ENCODE data around the gene SLC9A9. TPM values are rescaled to one million over a fixed set of nuclear protein-coding genes. Genes with fewer than 3 reads are reported as not detected.

SLC9A9 gene
- total RNA-seq, 4 donors from 2014 or later = 12.8 to 63.8 (median 33.3) TPM

GRCh38 chr3:143657391-143657790 is 190.9 kb downstream of the SLC9A9 start:
- H3K4me3 ChIP-seq = no peak overlapping the region
- no peaks in the 10 kb centered on the region for H3K36me3 ChIP-seq
- intact Hi-C loops (cut with DNase I; ENCODE audit: low total_unique reads) = no loop called here
- no peaks in the 10 kb centered on the region for H3K9me3 ChIP-seq
- H3K27ac ChIP-seq = no peak overlapping the region
- TF ChIP-seq CTCF (IDR thresholded peaks at IDR 0.05) = no peak
- no peak for TF ChIP-seq POLR2A (IDR thresholded peaks at IDR 0.05)
- H3K4me1 ChIP-seq = no peaks in the 10 kb centered on the region
- H3K27me3 ChIP-seq = no peaks in the 10 kb centered on the region
- DNase-seq = no peak

GRCh38 chr3:143654906-143655305 is 193.4 kb downstream of the SLC9A9 start:
- TF ChIP-seq POLR2A (IDR thresholded peaks at IDR 0.05) = no peak
- TF ChIP-seq CTCF (IDR thresholded peaks at IDR 0.05) = no peak
- intact Hi-C loops (cut with DNase I; ENCODE audit: low total_unique reads) = no loop called here

GRCh38 chr3:143653935-143654334 is 194.3 kb downstream of the SLC9A9 start:
- Histone ChIP-seq H3K36me3 (no peaks in the 10 kb centered on the region), H3K27me3 (no peaks in the 10 kb centered on the region), H3K4me3 (no peak overlapping the region), H3K4me1 (no peaks in the 10 kb centered on the region), H3K9me3 (no peaks in the 10 kb centered on the region), H3K27ac (no peak overlapping the region)
- TF ChIP-seq POLR2A (IDR thresholded peaks at IDR 0.05) (no peak), CTCF (IDR thresholded peaks at IDR 0.05) (no peak)
- DNase-seq = no peak
- intact Hi-C loops (cut with DNase I; ENCODE audit: low total_unique reads) = no loop called here

More at GRCh38 chr3:143654906-143655305, 193.4 kb downstream of the SLC9A9 start:
- Histone ChIP-seq H3K27ac (no peak overlapping the region), H3K36me3 (no peaks in the 10 kb centered on the region), H3K4me3 (no peak overlapping the region), H3K27me3 (no peaks in the 10 kb centered on the region), H3K9me3 (no peaks in the 10 kb centered on the region), H3K4me1 (no peaks in the 10 kb centered on the region)
- DNase-seq = no peak

- H3K27me3 ChIP-seq = no peaks in the 10 kb centered on the region
- no peak for TF ChIP-seq CTCF (IDR thresholded peaks at IDR 0.05)
- no peak for TF ChIP-seq POLR2A (IDR thresholded peaks at IDR 0.05)
- H3K9me3 ChIP-seq = no peaks in the 10 kb centered on the region
- no peak for DNase-seq
- no peaks in the 10 kb centered on the region for H3K36me3 ChIP-seq
- H3K4me1 ChIP-seq = no peaks in the 10 kb centered on the region
- H3K4me3 ChIP-seq = no peak overlapping the region
- no peak overlapping the region for H3K27ac ChIP-seq
- intact Hi-C loops (cut with DNase I; ENCODE audit: low total_unique reads) = no loop called here
Observed at GRCh38 chr3:143653493-143653892, 194.8 kb downstream of the SLC9A9 start.

- no peak for DNase-seq
- Histone ChIP-seq H3K36me3 (no peaks in the 10 kb centered on the region), H3K27ac (no peak overlapping the region), H3K4me1 (no peaks in the 10 kb centered on the region), H3K27me3 (no peaks in the 10 kb centered on the region), H3K9me3 (no peaks in the 10 kb centered on the region), H3K4me3 (no peak overlapping the region)
- no peak for TF ChIP-seq CTCF (IDR thresholded peaks at IDR 0.05)
- no peak for TF ChIP-seq POLR2A (IDR thresholded peaks at IDR 0.05)
- intact Hi-C loops (cut with DNase I; ENCODE audit: low total_unique reads) = no loop called here
Observed at GRCh38 chr3:143652118-143652517, 196.2 kb downstream of the SLC9A9 start.

All from uterus (tissue), 4 donors.